Astrocyte (in vitro differentiated cells and primary cell): ENCODE data around the gene NOLC1. TPM values are rescaled to one million over a fixed set of nuclear protein-coding genes. Genes with fewer than 3 reads are reported as not detected.
A peak's percentile ranks its signal among the peaks of the same experiment; 100 is the strongest.

ENCODE experiments used
- DNase-seq: peaks from one replicate; pipeline ENCODE4 v3.0.0-alpha.2; 2010; ENCODE audit warnings: low read depth
- FAIRE-seq: peaks from 2 replicates; lab custom pipeline; 2011; peaks lifted over from hg19 to GRCh38; lab: Jason Lieb, UNC
- H2AFZ ChIP-seq: 2 replicates; pipeline ENCODE4 v1.6.0; 2012; ENCODE audit warnings: low read depth, low read length, inconsistent platforms
- H3K27ac ChIP-seq: 2 replicates; pipeline ENCODE4 v1.5.1; 2011; ENCODE audit warnings: low read depth, low read length, inconsistent platforms
- H3K27me3 ChIP-seq: 2 replicates; pipeline ENCODE4 v1.6.0; 2011; ENCODE audit warnings: low read length, inconsistent platforms; ENCODE audit not compliant: insufficient read depth
- H3K36me3 ChIP-seq: 2 replicates; pipeline ENCODE4 v1.5.1; 2011; ENCODE audit warnings: low read length, inconsistent platforms; ENCODE audit not compliant: insufficient read depth
- H3K4me1 ChIP-seq: 2 replicates; pipeline ENCODE4 v1.5.1; 2011; ENCODE audit warnings: low read length, inconsistent platforms; ENCODE audit not compliant: insufficient read depth
- H3K4me2 ChIP-seq: 2 replicates; pipeline ENCODE4 v1.6.0; 2012; ENCODE audit warnings: low read length, inconsistent platforms
- H3K4me3 ChIP-seq: 2 replicates; pipeline ENCODE4 v1.5.1; 2011; ENCODE audit warnings: low read depth, mild to moderate bottlenecking, low read length, inconsistent platforms; ENCODE audit not compliant: insufficient read depth
- H3K79me2 ChIP-seq: 2 replicates; pipeline ENCODE4 v1.6.0; 2012; ENCODE audit warnings: mild to moderate bottlenecking, low read length, inconsistent platforms; ENCODE audit not compliant: insufficient read depth
- H3K9ac ChIP-seq: 2 replicates; pipeline ENCODE4 v1.6.0; 2012; ENCODE audit warnings: mild to moderate bottlenecking, low read length, inconsistent platforms
- H3K9me3 ChIP-seq: 2 replicates; pipeline ENCODE4 v1.5.1; 2012; ENCODE audit warnings: low read depth, mild to moderate bottlenecking, low read length, inconsistent platforms; ENCODE audit not compliant: insufficient read depth
- H4K20me1 ChIP-seq: 2 replicates; pipeline ENCODE4 v1.6.0; 2012; ENCODE audit warnings: low read length, inconsistent platforms; ENCODE audit not compliant: insufficient read depth
- H3K27ac Mint-ChIP-seq: one replicate; pipeline ENCODE4 v1.8.0; 2021; ENCODE audit warnings: mild to moderate bottlenecking, mixed read lengths; ENCODE audit not compliant: unreplicated experiment
- H3K27me3 Mint-ChIP-seq: one replicate; pipeline ENCODE4 v1.8.0; 2021; ENCODE audit warnings: low read depth, mixed read lengths; ENCODE audit not compliant: unreplicated experiment
- H3K36me3 Mint-ChIP-seq: one replicate; pipeline ENCODE4 v1.8.0; 2021; ENCODE audit warnings: low read depth, mixed read lengths; ENCODE audit not compliant: unreplicated experiment
- H3K4me1 Mint-ChIP-seq: one replicate; pipeline ENCODE4 v1.8.0; 2021; ENCODE audit warnings: low read depth, mixed read lengths; ENCODE audit not compliant: unreplicated experiment
- H3K4me3 Mint-ChIP-seq: one replicate; pipeline ENCODE4 v1.8.0; 2021; ENCODE audit warnings: mild to moderate bottlenecking, moderate library complexity, mixed read lengths; ENCODE audit not compliant: unreplicated experiment
- H3K9me3 Mint-ChIP-seq: one replicate; pipeline ENCODE4 v1.8.0; 2021; ENCODE audit warnings: mild to moderate bottlenecking, mixed read lengths; ENCODE audit not compliant: unreplicated experiment
- EZH2 ChIP-seq: IDR thresholded peaks from 2 replicates; pipeline ENCODE4 v1.6.1; 2012; ENCODE audit warnings: mild to moderate bottlenecking, low read length, inconsistent platforms; ENCODE audit not compliant: insufficient read depth
- total RNA-seq: library from RNA; stranded (reverse); gene quantifications from 2 replicates; pipeline ENCODE4 v1.2.1, GENCODE V29; 2021
- TF ChIP-seq, protein P1 (sequence below): IDR thresholded peaks from 2 replicates; pipeline ENCODE4 v1.5.1; 2011; ENCODE audit warnings: low read depth, mild to moderate bottlenecking, inconsistent platforms, low read length, moderate library complexity; ENCODE audit not compliant: insufficient read depth

NOLC1 gene
- total RNA-seq, 1 donor from 2014 or later = 92.9 TPM

DNA sequence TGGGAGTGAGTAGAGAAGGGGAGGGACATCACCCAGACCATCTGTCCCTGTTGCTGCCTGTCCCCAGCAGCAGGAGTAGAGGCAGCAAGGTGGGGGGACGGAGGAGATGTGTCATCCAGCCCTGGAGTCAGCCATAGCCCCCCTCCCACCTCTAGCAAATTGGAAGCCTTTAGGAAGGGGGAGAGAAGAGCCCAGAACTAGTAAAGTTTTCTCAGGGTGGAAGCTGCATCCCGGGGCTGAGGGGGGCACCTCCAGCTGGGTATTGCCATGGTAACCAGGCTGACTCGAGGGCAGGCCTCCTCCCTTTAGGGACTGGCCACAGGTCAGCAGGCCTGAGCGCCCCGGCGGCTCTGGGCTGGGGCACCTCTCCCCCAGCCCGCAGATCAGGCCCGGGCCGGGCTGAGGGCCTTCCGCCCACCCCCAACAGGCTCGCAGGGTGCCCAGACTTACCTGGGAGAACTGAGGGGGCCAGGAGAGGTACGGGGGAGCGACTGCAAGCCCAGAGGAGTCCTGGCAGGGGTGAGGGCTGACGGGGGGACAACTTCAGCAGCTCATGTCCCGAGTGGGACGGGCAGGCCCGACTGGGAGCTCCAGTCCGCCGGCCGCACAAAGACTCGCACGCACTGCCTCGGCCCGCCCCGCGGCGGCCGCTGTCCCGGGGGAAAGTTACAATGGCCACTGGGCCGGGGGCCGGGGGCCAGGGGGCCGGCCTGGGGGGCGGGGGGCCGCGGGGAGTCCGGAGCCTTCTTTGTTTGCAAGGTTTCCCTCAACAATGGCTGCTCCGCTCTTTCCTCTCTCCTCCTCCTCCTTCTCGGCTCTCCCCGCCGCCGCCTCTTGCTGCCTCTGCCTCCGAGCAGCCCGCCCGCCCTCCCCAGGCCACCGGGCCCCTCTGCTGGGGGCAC, 38.0 kb upstream of the NOLC1 start:
- Mint-ChIP-seq H3K9me3 (no peaks in the 10 kb centered on the region), H3K36me3 (peaks cover 20% of the 10 kb centered on the region), H3K27ac (peak overlapping the region; percentile 91), H3K4me3 (peak overlapping the region; percentile 96), H3K4me1 (peaks cover 52% of the 10 kb centered on the region), H3K27me3 (no peaks in the 10 kb centered on the region)
- Histone ChIP-seq H3K79me2 (peaks cover 82% of the 10 kb centered on the region), H3K4me3 (peak overlapping the region; percentile 64), H2AFZ (no peak overlapping the region), H3K4me2 (peak overlapping the region; percentile 93), H3K9ac (peak overlapping the region; percentile 88), H3K27ac (peak overlapping the region; percentile 54), H3K27me3 (no peaks in the 10 kb centered on the region), H4K20me1 (peaks cover 57% of the 10 kb centered on the region), H3K4me1 (peaks cover 51% of the 10 kb centered on the region), H3K9me3 (no peaks in the 10 kb centered on the region), H3K36me3 (peaks cover 20% of the 10 kb centered on the region)
- no peak for TF ChIP-seq EZH2
- TF ChIP-seq, protein P1, sequence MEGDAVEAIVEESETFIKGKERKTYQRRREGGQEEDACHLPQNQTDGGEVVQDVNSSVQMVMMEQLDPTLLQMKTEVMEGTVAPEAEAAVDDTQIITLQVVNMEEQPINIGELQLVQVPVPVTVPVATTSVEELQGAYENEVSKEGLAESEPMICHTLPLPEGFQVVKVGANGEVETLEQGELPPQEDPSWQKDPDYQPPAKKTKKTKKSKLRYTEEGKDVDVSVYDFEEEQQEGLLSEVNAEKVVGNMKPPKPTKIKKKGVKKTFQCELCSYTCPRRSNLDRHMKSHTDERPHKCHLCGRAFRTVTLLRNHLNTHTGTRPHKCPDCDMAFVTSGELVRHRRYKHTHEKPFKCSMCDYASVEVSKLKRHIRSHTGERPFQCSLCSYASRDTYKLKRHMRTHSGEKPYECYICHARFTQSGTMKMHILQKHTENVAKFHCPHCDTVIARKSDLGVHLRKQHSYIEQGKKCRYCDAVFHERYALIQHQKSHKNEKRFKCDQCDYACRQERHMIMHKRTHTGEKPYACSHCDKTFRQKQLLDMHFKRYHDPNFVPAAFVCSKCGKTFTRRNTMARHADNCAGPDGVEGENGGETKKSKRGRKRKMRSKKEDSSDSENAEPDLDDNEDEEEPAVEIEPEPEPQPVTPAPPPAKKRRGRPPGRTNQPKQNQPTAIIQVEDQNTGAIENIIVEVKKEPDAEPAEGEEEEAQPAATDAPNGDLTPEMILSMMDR = no peak
- FAIRE-seq (no peak), DNase-seq (no peak)

- Histone ChIP-seq H3K36me3 (peaks cover 11% of the 10 kb centered on the region), H3K27me3 (no peaks in the 10 kb centered on the region), H3K4me2 (peak overlapping the region; percentile 87), H2AFZ (peak overlapping the region; percentile 75), H4K20me1 (peaks cover 49% of the 10 kb centered on the region), H3K9me3 (no peaks in the 10 kb centered on the region), H3K9ac (peak overlapping the region; percentile 73), H3K4me1 (peaks cover 57% of the 10 kb centered on the region), H3K79me2 (peaks cover 89% of the 10 kb centered on the region), H3K4me3 (peak overlapping the region; percentile 64), H3K27ac (peak overlapping the region; percentile 45)
- Mint-ChIP-seq H3K4me3 (peak overlapping the region; percentile 88), H3K27me3 (no peaks in the 10 kb centered on the region), H3K9me3 (no peaks in the 10 kb centered on the region), H3K27ac (peak overlapping the region; percentile 92), H3K36me3 (peaks cover 16% of the 10 kb centered on the region), H3K4me1 (peaks cover 48% of the 10 kb centered on the region)
- peak; percentile 44 for DNase-seq
- no peak for FAIRE-seq
- TF ChIP-seq, protein P1 = no peak
- TF ChIP-seq EZH2 = no peak
These were observed 37.1 kb upstream of the NOLC1 start for GRCh38 chr10:102114861-102115618.
